Stimulated activated CD8-positive, alpha-beta memory T cell treated with anti-CD3 and anti-CD28 coated beads, Interleukin-12 subunit alpha, Interleukin-12 subunit beta, amount 100 ng/mL, for 24 hours (primary cell): ENCODE results near the gene TRAPPC2L.

Source experiments
- DNase-seq: peaks from one replicate; pipeline ENCODE4 v3.0.0-alpha.2; 2020; ENCODE audit errors: extremely low read depth

The TRAPPC2L gene

DNA sequence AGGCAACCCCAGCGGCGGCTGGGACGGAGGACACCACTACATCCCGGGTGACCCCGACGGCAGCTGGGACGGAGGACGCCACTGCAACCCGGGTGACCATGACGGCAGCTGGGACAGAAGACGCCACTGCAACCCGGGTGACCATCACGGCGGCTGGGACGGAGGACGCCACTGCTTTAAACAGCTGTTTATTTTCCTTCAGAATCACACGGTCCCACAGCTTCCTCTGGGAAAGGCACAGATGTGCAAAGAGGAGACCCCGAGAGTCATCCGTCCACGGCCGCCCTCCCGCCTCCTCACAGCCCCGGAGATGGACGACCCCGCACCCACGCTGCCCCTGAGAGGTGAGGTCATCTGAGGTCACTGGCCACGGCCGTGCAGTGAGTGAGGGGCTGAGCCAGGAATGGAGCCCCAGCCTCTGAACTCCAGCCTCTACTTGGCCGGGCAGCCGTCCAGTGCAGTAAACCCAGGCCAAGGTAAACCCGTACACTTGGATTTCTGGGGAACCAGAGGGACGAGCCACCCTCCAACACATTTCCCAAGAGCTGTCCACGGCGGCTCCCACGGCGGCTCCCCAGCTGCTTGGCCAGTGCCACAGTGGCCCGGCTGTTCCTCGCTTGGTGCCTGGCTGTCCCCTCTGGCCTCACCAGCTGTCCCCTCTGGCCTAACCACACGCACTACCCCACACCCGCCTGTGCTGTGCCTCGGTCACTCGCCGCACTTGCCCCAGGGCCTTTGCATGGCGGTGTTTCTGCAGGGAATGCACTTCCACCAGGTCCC, 52.7 kb downstream of the TRAPPC2L start:
- DNase-seq: no peak

DNA sequence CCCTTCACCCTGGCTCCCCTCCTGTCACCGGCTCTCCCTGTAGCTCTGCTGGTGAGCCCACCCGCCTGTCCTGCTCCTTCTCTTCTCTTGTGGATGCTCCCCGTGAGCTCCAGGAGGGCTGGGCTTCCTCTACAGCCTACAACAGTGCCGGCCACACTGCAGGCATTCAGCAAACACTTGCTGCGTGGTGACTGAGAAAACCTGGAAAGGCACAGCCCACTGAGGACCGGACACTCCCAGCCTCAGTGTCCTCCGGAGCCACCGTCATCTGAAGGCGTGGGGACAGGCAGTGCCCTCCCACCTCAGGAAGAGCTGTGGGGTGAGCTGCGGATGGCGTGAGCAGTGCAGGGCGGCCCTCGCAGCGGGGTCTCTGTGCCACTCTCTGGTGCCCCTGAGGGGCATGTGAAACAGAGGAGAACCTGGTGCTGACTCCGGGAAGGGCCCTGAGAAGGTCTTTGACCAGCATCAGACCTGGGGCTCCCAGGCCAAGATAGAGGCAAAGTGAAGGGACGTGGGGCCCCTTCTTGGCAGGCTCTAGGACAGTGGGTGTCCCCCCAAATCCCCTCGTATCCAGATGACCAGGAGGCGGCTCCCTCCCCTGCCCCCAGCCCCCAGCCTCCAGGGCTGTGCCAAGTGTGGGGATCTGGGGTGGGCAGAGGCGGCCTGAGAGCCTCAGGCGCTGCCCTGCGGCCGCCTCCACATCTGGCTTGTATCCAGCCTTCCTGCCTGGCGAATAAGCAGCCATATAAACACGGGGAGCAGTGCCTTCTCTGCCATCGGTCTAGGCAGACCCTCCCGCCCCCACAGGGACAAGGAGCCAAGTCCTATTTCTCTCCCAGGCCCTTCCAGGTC, 53.6 kb downstream of the TRAPPC2L start:
- DNase-seq: no peak

DNA sequence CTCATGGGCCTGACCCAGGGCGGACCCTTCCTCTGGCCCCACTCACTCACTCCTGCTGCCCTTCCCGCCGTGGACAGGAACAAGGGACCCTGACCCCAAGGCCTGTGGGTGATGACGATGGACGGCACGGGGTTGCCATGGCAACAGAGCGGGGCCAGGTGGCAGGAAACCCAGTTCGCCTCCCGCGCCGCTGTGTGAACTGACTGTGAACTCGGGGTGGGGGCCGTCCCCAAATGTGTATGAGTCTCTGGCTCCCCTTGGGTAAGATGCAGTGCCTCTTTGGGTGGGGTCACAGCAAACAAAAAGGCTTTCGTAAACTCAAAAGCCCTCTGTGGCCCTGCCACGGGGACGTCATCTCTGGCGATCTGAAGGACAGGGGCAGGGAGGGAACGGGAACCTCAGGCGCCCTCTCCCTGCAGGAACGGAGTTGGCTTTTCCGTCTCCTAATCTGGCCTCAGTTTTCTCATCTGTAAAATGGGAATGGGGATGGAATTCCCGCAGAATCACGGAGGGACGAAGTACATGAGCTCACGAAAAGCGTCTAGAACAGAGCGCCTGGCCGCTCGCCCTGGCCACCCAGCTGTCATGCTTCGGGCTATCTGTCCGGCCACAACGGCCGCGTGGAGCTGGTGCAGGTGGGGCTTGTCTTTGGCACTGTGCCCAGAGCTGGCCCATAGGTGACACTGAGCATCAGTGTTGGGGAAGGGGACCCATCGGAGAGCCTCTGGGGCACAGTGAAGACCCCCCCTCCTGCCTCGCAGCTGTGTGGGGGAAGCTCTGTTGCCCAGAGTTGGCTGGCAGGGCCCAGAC, 54.4 kb downstream of the TRAPPC2L start:
- DNase-seq: no peak

DNA sequence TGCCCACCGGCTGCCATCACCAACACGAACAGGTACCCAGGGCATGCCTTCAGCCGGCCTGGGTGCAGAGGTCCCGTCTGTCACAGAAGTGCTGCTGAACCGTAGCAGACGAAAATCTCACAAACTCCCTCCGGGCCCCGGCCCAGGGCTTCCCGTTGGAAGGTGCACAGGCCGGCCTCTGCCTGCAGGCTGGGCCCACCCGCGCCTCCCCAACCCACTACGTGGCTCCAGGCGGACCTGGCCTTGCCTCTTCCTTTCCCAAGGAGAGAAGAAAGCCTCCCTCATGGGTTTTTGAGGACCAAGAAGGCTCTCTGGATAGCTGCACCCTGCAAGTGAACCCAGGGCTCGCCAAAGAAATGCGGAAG, 55.0 kb downstream of the TRAPPC2L start:
- no peak for DNase-seq
